ENCODE data around the gene DGKA.
A peak's percentile ranks its signal among the peaks of the same experiment; 100 is the strongest.

DGKA gene

DNA sequence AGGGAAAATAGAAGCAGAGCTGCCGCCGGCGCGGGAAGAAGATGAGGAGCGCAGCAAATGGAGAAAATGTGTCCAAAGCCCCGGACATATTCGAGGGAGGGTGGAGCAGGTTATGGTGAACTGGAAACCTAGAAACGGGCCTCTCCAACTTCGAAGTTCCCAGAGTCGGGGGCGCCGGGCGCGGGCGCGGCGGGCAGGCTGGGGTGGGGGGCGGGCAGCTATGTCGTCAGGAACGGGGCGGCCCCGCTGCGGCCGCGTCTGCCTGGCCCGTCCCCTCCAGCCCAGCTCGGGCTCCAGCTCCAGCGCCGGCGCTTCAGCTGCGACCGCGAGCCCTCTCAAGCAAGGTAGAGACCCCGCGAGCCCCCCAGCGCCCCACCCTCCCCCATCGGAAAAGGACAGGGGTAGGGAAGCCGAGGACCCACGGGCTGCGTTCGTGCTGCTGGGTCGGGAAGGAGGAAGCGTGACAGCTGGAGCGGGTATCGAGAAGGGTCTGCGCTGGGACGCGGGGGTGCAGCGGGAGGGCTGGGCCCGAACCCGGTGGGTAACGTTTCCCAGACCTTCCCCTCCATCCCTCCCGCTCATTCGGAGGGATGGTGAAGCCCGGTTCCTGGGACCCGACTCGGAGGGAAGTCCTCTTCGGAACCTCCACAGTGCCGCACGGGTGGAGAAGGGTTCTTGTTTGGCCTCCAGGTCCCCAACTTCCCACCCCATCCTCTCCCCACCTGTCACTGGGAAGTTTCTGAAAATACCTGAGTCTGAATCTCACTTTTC is 1.0 kb downstream of the DGKA start:
- peak in 1 of 2 donors; percentile 47 for DNase-seq

DNA sequence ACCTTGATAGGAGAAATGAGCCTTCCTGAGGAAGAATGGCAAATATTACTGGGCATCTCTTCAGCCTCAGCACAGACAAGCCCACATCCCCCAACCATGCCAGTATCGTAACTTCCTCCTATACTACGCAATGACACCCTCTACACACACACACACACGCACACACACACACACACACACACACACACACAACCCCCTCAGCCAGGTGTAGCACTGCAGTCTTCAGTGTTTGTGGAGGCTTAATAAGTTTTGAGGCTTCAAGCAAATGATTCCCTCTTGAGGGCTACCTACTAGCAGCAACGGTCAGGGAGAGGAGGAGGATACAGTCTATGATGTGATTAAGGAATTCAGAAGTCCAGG is 1.6 kb downstream of the DGKA start:
- peak; percentile 71 to 77 for DNase-seq

- DNase-seq = peak in 1 of 2 donors; percentile 21
These were observed 2.3 kb downstream of the DGKA start for GRCh38 chr12:55933169-55933798.

DNA sequence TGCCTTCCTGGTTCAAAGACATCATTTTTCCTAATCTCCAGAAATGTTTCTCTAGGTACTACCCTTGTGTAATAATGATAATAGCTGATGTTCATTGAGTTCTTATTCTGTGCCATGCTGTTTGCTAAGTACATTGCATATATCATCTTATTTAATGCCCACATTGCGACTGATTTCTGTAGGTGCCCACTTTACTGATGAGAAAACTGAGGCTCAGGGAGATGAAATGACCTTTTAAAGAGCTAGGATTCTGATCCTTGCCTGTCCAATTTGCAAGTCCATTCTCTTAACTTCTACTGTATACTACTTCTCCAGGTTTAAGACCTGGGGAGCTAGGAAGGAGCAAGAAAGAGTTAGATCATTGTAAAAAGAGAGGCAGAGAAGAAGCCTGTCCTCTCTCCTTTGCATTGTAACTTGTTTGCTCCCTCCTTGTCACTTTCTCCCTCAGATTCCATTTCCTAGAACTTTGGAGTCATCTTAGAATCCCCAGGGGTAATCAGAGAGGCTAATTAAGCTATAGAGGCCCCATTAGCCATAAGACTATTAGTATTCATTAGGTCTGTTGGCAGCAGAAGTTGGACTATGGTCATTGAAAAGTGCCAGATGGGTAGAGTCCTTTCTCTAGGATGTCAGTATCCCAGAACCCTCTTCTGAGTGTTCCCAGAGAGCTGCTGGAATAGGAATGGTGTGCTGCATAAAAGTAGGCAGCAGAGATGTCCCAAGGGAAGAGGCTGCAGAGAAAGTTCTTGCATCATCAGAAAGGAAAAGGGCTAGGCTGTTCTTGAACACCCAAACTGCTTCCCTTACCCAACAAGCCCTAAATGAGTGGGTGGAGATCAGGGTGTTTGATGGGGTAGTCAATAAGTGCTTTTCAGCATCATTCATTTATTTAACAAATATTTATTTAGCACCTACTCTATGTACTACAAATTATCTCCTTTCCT is 3.1 kb downstream of the DGKA start:
- no peak for DNase-seq

- no peak for DNase-seq
These were observed 3.8 kb downstream of the DGKA start for GRCh38 chr12:55934773-55935172.

DNA sequence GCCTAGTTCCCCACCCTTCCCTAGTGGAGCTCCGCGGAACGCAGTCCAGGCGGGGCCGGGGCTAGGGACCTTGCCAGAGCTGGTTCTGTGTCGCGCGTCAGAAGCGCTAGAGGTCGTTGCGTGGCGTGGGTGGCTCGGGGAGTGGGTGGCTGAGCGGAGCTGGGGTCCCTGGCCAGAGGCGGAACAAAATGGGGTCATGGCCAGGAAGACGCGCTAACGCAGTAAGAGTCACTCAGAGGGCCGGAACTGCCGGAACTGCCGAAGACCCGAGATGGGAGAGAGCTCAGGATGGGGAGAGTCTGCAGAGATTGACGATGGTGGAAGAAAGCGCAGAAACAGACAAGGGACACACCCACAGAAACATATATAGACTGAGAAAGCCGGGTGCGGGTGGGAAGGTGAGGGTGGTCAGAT is 4.8 kb downstream of the DGKA start:
- peak in 1 of 2 donors; percentile 32 for DNase-seq

- DNase-seq = no peak
These were observed 7.0 kb downstream of the DGKA start for GRCh38 chr12:55937981-55938380.

- DNase-seq = no peak
These were observed 8.0 kb downstream of the DGKA start for GRCh38 chr12:55938826-55939501.

DNA sequence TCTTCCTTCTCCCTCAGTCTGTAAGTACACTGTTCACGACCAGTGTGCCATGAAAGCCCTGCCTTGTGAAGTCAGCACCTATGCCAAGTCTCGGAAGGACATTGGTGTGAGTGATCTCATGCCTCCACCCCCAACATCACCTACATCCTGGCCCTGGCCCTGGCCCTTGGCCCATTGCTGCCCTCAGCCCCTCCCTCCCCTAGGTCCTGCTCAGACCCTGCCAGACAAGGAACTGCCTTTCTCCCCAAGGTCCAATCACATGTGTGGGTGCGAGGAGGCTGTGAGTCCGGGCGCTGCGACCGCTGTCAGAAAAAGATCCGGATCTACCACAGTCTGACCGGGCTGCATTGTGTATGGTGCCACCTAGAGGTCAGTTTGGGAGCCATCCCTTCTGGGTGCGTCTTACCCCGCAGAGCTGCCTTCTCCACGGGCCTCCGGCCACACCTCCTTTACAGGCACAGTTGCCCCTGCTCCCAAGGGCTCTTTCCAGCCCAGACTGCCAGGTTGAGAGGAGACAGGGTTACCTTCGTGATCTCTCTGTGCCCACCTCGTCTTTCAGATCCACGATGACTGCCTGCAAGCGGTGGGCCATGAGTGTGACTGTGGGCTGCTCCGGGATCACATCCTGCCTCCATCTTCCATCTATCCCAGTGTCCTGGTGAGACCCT is 9.2 kb downstream of the DGKA start:
- DNase-seq = peak; percentile 85 to 90

DNA sequence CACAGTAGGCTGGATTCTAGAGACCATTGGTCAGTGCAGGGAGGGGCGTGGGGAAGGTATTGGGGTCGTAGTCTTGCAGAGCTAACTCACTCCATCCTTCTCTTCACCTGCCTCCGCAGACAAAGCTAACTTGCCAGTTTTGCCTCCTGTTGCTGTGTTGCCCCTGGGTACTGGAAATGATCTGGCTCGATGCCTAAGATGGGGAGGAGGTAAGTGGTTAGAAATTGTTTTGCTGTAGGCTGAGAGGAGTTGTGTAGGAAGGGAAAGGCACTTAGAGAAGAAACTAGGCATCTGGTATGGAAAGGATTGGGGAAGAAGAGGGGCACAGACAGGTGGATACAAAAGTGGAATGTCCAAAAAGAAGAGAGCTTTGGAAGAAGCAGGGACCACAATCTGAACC is 11.1 kb downstream of the DGKA start:
- no peak for DNase-seq

GRCh38 chr12:55942577-55943136 is 11.7 kb downstream of the DGKA start:
- DNase-seq = no peak

- no peak for DNase-seq
These were observed 15.6 kb downstream of the DGKA start for GRCh38 chr12:55946553-55946952.

DNA sequence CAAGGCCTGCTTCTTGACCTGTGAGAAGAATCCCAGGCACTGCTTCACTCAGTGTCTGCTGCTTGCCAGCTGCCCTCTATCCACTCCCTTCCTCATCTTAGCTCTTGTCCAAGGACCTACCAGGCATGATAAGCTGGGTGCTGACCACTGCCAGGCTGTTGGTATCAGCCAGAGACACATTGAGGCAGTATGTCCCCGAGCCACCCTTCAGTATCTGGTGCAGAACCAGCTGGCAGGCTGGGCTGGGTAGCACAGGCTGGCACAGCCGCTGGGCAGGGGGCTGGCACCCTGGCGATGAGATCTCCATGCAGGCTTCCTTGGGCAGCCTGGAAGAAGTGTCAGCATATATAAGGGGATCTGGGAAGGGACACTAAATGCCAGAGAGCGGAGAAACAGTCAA is 24.4 kb downstream of the DGKA start:
- DNase-seq = no peak

DNA sequence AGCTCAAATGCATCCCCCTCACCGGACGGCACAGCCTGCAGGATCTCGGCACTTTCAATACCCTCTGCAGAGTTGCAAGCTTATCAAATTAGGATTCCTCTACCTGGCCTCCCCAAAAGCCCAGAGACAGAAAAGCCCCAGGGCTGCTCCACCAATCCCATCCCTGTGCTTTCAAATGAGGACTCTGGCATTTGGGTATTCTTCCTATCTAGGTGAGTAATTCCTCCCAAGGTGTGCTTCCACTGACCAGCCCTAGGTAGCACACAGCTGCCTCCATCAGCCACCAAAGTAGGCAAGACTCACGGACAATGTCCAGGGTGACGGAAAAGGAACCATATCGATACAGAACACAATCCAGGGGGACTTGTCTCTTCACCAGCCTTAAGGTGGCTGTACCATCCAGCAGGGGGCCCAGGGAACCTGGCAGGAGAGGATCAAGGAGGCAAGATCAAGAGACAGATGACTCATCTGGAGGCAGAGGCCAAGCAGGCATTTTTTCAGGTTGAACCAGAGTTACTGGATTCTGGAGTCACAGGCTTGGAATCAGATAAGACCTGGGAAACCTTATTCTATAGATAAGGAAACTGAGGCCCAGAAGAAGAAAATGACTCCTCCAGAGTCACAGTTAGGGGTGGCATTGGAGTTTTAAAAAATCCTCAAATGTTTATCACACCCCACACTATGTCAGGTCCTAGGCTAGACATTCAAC is 25.0 kb downstream of the DGKA start:
- DNase-seq = peak; percentile 15 to 44

- no peak for DNase-seq
These were observed 26.3 kb downstream of the DGKA start for GRCh38 chr12:55957106-55957859.

- no peak for DNase-seq
These were observed 32.8 kb downstream of the DGKA start for GRCh38 chr12:55963760-55964159.

DNA sequence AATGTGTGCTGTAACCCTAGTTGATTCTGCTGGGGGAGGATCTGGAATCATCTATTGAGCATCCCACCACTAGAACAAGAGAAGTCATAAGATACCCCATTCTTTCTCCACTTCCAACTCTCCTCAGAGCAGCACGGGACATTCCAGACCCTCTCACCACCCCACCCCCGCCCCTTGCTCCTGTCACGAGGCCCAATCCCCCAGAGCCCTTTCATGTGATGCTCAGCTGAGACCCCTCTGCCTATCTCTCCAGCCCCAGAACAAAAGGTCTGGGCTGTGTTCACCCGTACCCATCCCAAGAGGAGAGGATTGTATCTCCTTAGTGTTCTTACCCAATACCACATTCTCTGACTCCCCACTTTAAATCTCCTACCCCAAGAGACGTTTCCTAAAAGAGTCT is 34.3 kb downstream of the DGKA start:
- no peak for DNase-seq

DNA sequence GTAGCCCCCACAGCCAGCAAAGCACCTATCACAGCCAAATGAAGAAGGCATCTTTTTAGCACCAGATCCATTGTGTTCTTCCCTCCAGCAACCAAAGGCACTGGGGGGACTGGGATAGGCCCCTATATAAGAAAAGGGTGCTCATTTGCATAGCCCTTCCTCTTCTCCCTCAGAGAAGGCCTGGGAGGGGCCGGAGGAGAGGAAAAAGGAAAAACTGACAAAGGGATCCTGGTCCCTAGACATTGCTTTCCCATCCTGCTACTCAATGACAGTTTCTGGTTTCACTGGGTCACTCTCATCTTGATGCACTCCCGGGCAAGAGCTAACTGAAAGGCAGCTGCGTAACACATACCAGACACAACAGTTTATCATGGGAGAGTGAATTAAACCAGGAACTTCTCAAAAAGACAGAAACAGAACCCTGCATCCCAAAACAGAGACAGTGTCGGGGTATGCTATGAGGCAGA is 35.0 kb downstream of the DGKA start, which contains the start of gene PMEL:
PMEL (minus strand) TSS at position 102 of the 467 bp plus-strand sequence; CDS start at position 71, 31 bp downstream.
- DNase-seq = no peak

DNA sequence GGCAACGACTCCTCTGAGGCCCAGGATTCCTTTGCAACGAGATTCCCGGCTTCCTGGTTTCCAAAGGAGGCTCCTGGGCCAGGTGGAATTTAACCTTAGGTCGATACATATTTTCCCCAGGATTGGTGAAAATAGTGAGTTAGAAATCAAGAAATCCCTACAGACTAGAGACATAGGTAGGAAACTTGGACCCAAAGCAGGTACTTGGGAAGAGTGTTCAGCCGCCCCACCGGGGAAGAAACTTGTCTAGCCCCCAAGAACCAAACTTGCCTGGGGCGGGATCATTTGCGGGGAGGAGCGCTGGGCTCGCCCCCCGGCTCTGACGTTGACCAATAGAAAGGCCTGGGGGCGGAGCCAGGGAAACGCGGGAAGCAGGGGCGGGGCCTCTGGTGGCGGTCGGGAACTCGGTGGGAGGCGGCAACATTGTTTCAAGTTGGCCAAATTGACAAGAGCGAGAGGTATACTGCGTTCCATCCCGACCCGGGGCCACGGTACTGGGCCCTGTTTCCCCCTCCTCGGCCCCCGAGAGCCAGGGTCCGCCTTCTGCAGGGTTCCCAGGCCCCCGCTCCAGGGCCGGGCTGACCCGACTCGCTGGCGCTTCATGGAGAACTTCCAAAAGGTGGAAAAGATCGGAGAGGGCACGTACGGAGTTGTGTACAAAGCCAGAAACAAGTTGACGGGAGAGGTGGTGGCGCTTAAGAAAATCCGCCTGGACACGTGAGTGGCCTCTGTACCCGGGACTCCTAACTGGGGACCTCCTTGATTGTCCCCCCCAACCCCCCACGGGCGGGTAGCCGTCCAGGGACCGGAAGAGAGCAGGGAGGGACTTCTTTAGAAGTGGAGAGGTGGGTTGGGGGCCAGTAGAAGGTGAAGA is 35.7 kb downstream of the DGKA start, which contains the start of gene CDK2:
CDK2 (plus strand) TSS at position 423 of the 874 bp plus-strand sequence; CDS start at position 602, 179 bp downstream.
- DNase-seq = peak; percentile 86 to 90
